Measurements from ENCODE around the gene CNNM1. TPM values are rescaled to one million over a fixed set of nuclear protein-coding genes. Genes with fewer than 3 reads are reported as not detected.
A peak's percentile ranks its signal among the peaks of the same experiment; 100 is the strongest.

The CNNM1 gene
- polyA plus RNA-seq, 2 of the 4 experiments (the other 2 are of a cell fraction): 14.2 to 17.5 TPM

DNA sequence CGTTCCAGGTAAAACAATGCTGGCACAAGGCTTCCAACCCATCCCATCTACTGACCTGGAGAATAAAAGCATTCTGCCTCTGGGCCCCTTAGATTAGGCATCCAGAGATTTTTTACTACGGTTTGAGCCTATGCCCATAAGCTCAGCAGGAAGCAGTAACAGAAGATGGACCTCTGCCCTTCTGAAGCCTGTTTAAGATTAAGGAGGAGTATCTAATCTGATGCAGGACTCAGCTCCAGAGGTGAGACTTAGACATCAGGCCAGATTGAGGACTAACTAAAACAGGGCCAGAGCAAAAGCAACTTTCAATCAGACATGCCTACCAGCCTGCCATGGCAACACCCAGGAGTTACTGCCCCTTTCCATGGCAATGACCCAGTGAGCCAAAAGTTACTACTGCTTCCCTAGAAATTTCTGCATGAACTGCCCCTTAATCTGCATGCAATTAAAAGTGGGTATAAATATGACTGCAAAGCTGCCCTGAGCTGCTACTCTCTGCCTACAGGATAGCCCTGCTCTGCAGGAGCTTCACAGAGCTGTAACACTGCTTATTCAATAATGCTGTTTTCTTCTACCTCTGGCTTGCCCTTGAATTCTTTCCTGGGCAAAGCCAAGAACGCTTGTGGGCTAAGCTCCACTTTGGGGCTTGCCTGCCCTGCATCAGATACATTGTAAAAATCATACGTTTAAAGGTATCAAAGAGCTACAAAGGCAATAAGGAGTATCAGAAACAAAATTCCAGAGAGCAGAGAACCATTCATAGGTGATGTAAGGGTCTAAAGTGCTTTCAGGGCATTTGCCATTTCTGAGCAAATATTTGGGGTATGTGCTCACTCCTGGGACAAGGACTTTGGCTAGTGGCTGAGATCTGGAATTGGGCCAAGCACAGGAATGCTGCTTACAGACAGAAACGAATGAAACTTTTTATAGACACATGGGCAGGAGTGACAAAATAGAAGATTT lies 25.0 kb upstream of the CNNM1 start:
- H3K9me3 ChIP-seq: peaks cover 7% of the 10 kb centered on the region
- H3K4me1 ChIP-seq: peaks cover 16% of the 10 kb centered on the region; the same call in 2 of the 3 replicates
- no peak overlapping the region for H3K27ac ChIP-seq
- peak in 1 of 2 experiments; percentile 36 for DNase-seq (ENCODE audit: low read depth in 1 of 2, low spot score in 1 of 2)
- peak in 1 of 2 experiments; percentile 49; a peak in 2 of 6 replicates for ATAC-seq
- ChIA-PET POLR2A (no interaction called here), CTCF (interaction anchor here (0.6 to 1.8 kb wide), 4 partner anchors 8 to 1232 kb away, joined by 3 to 4 read pairs (median 3); partner anchors contain the start of gene HIF1AN)
- no peak overlapping the region for H3K4me3 ChIP-seq
- TF ChIP-seq, protein P1, sequence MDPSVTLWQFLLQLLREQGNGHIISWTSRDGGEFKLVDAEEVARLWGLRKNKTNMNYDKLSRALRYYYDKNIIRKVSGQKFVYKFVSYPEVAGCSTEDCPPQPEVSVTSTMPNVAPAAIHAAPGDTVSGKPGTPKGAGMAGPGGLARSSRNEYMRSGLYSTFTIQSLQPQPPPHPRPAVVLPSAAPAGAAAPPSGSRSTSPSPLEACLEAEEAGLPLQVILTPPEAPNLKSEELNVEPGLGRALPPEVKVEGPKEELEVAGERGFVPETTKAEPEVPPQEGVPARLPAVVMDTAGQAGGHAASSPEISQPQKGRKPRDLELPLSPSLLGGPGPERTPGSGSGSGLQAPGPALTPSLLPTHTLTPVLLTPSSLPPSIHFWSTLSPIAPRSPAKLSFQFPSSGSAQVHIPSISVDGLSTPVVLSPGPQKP (IDR thresholded peaks at IDR 0.05; ENCODE audit: low read depth, low read length): no peak
- TF ChIP-seq ZNF302 (CRISPR knock-in tag; IDR thresholded peaks at IDR 0.05): no peak
- TF ChIP-seq GATA3 (IDR thresholded peaks at IDR 0.05; ENCODE audit: borderline replicate concordance): no peak
- no peak for TF ChIP-seq PHF8 (IDR thresholded peaks at IDR 0.05; ENCODE audit: borderline replicate concordance, low read depth)
- TF ChIP-seq RNF2 (IDR thresholded peaks at IDR 0.05; ENCODE audit: borderline replicate concordance, low read depth): no peak
- TF ChIP-seq, protein P2, sequence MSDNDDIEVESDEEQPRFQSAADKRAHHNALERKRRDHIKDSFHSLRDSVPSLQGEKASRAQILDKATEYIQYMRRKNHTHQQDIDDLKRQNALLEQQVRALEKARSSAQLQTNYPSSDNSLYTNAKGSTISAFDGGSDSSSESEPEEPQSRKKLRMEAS (IDR thresholded peaks at IDR 0.05): no peak
- TF ChIP-seq HDAC2 (IDR thresholded peaks at IDR 0.05): no peak
- no peak for TF ChIP-seq SMC3 (IDR thresholded peaks at IDR 0.05)
- TF ChIP-seq EHF (CRISPR knock-in tag; IDR thresholded peaks at IDR 0.05): no peak
- no peak for TF ChIP-seq MAZ (IDR thresholded peaks at IDR 0.05; ENCODE audit: borderline replicate concordance, low read depth, low read length)
- TF ChIP-seq, protein P3, sequence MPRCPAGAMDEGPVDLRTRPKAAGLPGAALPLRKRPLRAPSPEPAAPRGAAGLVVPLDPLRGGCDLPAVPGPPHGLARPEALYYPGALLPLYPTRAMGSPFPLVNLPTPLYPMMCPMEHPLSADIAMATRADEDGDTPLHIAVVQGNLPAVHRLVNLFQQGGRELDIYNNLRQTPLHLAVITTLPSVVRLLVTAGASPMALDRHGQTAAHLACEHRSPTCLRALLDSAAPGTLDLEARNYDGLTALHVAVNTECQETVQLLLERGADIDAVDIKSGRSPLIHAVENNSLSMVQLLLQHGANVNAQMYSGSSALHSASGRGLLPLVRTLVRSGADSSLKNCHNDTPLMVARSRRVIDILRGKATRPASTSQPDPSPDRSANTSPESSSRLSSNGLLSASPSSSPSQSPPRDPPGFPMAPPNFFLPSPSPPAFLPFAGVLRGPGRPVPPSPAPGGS (IDR thresholded peaks at IDR 0.05): no peak
- TF ChIP-seq ESRRA (IDR thresholded peaks at IDR 0.05; ENCODE audit: borderline replicate concordance, low read length): no peak
- TF ChIP-seq JUN (IDR thresholded peaks at IDR 0.05): no peak
- TF ChIP-seq TFCP2L1 (CRISPR knock-in tag; IDR thresholded peaks at IDR 0.05): no peak
- no peak for TF ChIP-seq POLR2AphosphoS2 (conservative IDR thresholded peaks at IDR 0.05; ENCODE audit: low read length)
- no peak for TF ChIP-seq MYC (IDR thresholded peaks at IDR 0.05; ENCODE audit: borderline replicate concordance, low read length)
- TF ChIP-seq JUNB (IDR thresholded peaks at IDR 0.05): no peak
- no peak for TF ChIP-seq CBX2 (IDR thresholded peaks at IDR 0.05; ENCODE audit: borderline replicate concordance, low read depth)
- no peak for TF ChIP-seq RARB (CRISPR knock-in tag; IDR thresholded peaks at IDR 0.05)
- TF ChIP-seq NR3C1 (IDR thresholded peaks at IDR 0.05): no peak
- H3K4me2 ChIP-seq: peak overlapping the region; percentile 35
- no peak for FAIRE-seq
- WGBS (ENCODE audit: missing lambda C conversion rate): 16% methylated on average over 5 of the region's 5 CpGs

- ATAC-seq (peak in 1 of 2 experiments; percentile 18; a peak in 1 of 6 replicates), DNase-seq (ENCODE audit: low read depth in 1 of 2, low spot score in 1 of 2) (no peak), FAIRE-seq (no peak)
- TF ChIP-seq NR3C1 (IDR thresholded peaks at IDR 0.05): no peak
- TF ChIP-seq TP53 (CRISPR knock-in tag; IDR thresholded peaks at IDR 0.05): no peak
- TF ChIP-seq RARB (CRISPR knock-in tag; IDR thresholded peaks at IDR 0.05): no peak
- TF ChIP-seq, protein P4, sequence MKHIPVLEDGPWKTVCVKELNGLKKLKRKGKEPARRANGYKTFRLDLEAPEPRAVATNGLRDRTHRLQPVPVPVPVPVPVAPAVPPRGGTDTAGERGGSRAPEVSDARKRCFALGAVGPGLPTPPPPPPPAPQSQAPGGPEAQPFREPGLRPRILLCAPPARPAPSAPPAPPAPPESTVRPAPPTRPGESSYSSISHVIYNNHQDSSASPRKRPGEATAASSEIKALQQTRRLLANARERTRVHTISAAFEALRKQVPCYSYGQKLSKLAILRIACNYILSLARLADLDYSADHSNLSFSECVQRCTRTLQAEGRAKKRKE (CRISPR knock-in tag; IDR thresholded peaks at IDR 0.05; ENCODE audit: low read depth): no peak
- TF ChIP-seq POLR2AphosphoS2 (conservative IDR thresholded peaks at IDR 0.05; ENCODE audit: low read length): no peak
- TF ChIP-seq KDM5A (IDR thresholded peaks at IDR 0.05): no peak
- no peak for TF ChIP-seq HOXB5 (CRISPR knock-in tag; IDR thresholded peaks at IDR 0.05)
- TF ChIP-seq RAD21 (conservative IDR thresholded peaks at IDR 0.05 in 1 of 2, IDR thresholded peaks at IDR 0.05 in 1 of 2): no peak
- no peak overlapping the region for H3K4me3 ChIP-seq
- H3K4me1 ChIP-seq: peaks cover 16% of the 10 kb centered on the region; the same call in 2 of the 3 replicates
- CTCF ChIA-PET: interaction anchor here (0.6 to 1.8 kb wide), 3 partner anchors 13 to 1231 kb away, joined by 3 to 4 read pairs (median 3); partner anchors contain the start of gene HIF1AN
- H3K9me3 ChIP-seq: peaks cover 14% of the 10 kb centered on the region
- POLR2A ChIA-PET: no interaction called here
- no peak overlapping the region for H3K27ac ChIP-seq
- H3K4me2 ChIP-seq: peak overlapping the region; percentile 35
Observed at GRCh38 chr10:99304862-99305229, 24.3 kb upstream of the CNNM1 start.

Measured in A549 (cell line).